ENCODE measurements around the gene C11orf97.
A peak's percentile ranks its signal among the peaks of the same experiment; 100 is the strongest.

C11orf97 gene

GRCh38 chr11:94511932-94512781, at the start of gene C11orf97:
Gene C11orf97 (plus strand): TSS chr11:94512461. CDS start chr11:94512529, 68 bp downstream.
- H3K4me3 ChIP-seq (ENCODE audit: low read depth, low read length), result peak within 1 kb of the TSS; percentile 65
- no peak for TF ChIP-seq CTCF (IDR thresholded peaks at IDR 0.05; ENCODE audit: low read depth, low read length)

GRCh38 chr11:94469416-94469815, 42.8 kb upstream of the C11orf97 start:
- H3K4me3 ChIP-seq (ENCODE audit: low read depth, low read length), result no peak overlapping the region
- no peak for TF ChIP-seq CTCF (IDR thresholded peaks at IDR 0.05; ENCODE audit: low read depth, low read length)

- H3K4me3 ChIP-seq (ENCODE audit: low read depth, low read length), result no peak overlapping the region
These were observed 39.1 kb upstream of the C11orf97 start for GRCh38 chr11:94472916-94473799.

GRCh38 chr11:94477624-94478023, 34.6 kb upstream of the C11orf97 start:
- no peak for TF ChIP-seq CTCF (IDR thresholded peaks at IDR 0.05; ENCODE audit: low read depth, low read length)
- no peak overlapping the region for H3K4me3 ChIP-seq (ENCODE audit: low read depth, low read length)

More at GRCh38 chr11:94472916-94473799, 39.1 kb upstream of the C11orf97 start:
- TF ChIP-seq CTCF (IDR thresholded peaks at IDR 0.05; ENCODE audit: low read depth, low read length), result no peak

GRCh38 chr11:94481342-94481741, 30.9 kb upstream of the C11orf97 start:
- no peak overlapping the region for H3K4me3 ChIP-seq (ENCODE audit: low read depth, low read length)
- TF ChIP-seq CTCF (IDR thresholded peaks at IDR 0.05; ENCODE audit: low read depth, low read length), result no peak

GRCh38 chr11:94486068-94486467, 26.2 kb upstream of the C11orf97 start:
- TF ChIP-seq CTCF (IDR thresholded peaks at IDR 0.05; ENCODE audit: low read depth, low read length), result no peak
- H3K4me3 ChIP-seq (ENCODE audit: low read depth, low read length), result no peak overlapping the region

Measured in WI38 (cell line).